ENCODE measurements around the gene DENND1B.

Gene DENND1B

DNA sequence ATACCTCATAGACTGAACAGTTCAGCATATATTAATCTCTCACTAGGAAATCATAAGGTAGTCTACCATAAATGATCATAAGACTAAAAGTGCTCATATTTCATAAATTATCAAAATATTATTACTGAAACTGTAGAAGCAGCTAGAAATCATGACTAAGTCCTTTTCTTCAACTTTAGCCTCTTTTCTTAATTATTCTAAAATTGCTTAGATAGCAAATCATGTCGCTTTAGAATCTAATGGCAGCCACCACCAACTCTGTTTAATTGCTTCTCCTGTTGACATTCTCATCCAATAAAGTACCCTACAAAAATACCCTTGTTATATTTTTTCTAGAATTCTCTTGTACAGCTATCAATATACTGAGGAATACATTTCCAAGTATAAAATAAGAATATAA is 102.9 kb downstream of the DENND1B start:
- DNase-seq (ENCODE audit: low spot score) (no peak), ATAC-seq (ENCODE audit: low read depth) (no peak)
- no peaks in the 10 kb centered on the region for H3K27me3 ChIP-seq (ENCODE audit: insufficient read depth, poor library complexity, severe bottlenecking)
- peaks cover 7% of the 10 kb centered on the region for H3K4me1 ChIP-seq (ENCODE audit: insufficient read depth, poor library complexity, severe bottlenecking)
- H3K27ac ChIP-seq (ENCODE audit: poor library complexity, severe bottlenecking): no peak overlapping the region
- no peaks in the 10 kb centered on the region for H3K9me3 ChIP-seq (ENCODE audit: severe bottlenecking)
- H3K4me3 ChIP-seq (ENCODE audit: severe bottlenecking): no peak overlapping the region
- TF ChIP-seq, protein P1, sequence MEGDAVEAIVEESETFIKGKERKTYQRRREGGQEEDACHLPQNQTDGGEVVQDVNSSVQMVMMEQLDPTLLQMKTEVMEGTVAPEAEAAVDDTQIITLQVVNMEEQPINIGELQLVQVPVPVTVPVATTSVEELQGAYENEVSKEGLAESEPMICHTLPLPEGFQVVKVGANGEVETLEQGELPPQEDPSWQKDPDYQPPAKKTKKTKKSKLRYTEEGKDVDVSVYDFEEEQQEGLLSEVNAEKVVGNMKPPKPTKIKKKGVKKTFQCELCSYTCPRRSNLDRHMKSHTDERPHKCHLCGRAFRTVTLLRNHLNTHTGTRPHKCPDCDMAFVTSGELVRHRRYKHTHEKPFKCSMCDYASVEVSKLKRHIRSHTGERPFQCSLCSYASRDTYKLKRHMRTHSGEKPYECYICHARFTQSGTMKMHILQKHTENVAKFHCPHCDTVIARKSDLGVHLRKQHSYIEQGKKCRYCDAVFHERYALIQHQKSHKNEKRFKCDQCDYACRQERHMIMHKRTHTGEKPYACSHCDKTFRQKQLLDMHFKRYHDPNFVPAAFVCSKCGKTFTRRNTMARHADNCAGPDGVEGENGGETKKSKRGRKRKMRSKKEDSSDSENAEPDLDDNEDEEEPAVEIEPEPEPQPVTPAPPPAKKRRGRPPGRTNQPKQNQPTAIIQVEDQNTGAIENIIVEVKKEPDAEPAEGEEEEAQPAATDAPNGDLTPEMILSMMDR (IDR thresholded peaks at IDR 0.05; ENCODE audit: poor library complexity, severe bottlenecking): no peak
- H3K36me3 ChIP-seq (ENCODE audit: low read depth): no peaks in the 10 kb centered on the region

DNA sequence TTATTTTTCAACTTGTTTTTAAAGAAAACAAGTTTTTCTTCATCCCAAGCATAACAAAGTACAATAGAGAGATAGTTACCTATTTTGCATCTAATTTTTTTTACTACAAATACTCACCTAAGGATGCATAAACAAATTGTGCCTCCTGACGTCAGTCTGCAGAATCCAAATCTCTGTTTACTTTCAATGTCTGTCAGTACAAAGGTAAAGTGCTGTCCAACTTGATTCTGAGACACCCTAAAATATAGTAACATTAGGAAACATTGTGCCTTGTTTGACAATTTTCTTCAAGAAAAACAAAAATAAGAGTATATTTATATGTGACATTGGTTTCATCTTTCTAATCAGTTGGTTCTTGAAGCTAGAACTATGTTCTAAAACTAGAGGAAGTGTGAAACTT is 103.4 kb downstream of the DENND1B start:
- Histone ChIP-seq H3K4me1 (ENCODE audit: insufficient read depth, poor library complexity, severe bottlenecking) (peaks cover 7% of the 10 kb centered on the region), H3K27ac (ENCODE audit: poor library complexity, severe bottlenecking) (no peak overlapping the region), H3K36me3 (ENCODE audit: low read depth) (no peaks in the 10 kb centered on the region), H3K27me3 (ENCODE audit: insufficient read depth, poor library complexity, severe bottlenecking) (no peaks in the 10 kb centered on the region), H3K4me3 (ENCODE audit: severe bottlenecking) (no peak overlapping the region), H3K9me3 (ENCODE audit: severe bottlenecking) (no peaks in the 10 kb centered on the region)
- TF ChIP-seq, protein P1 (IDR thresholded peaks at IDR 0.05; ENCODE audit: poor library complexity, severe bottlenecking): no peak
- no peak for DNase-seq (ENCODE audit: low spot score)
- ATAC-seq (ENCODE audit: low read depth): no peak

DNA sequence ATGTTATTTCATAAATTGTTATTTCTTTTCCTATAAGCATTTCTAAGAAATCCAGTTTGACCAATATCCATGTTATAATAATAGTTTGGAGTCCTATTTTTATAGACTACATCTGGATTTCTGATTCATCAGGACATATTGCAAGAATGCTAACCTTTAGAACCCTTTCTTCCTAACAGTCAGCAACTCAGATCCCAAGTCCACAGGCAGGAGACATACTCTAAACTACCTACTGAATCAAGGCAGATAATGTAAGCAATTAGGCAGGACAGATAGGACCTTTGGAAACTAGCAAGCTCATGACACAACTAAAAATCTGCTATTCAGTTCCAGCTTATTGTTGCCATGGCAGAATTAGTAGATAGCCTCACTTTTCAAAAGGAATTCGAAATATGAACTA is 104.1 kb downstream of the DENND1B start:
- H3K4me3 ChIP-seq (ENCODE audit: severe bottlenecking): no peak overlapping the region
- ATAC-seq (ENCODE audit: low read depth) (no peak), DNase-seq (ENCODE audit: low spot score) (no peak)
- no peaks in the 10 kb centered on the region for H3K27me3 ChIP-seq (ENCODE audit: insufficient read depth, poor library complexity, severe bottlenecking)
- H3K9me3 ChIP-seq (ENCODE audit: severe bottlenecking): no peaks in the 10 kb centered on the region
- H3K27ac ChIP-seq (ENCODE audit: poor library complexity, severe bottlenecking): no peak overlapping the region
- peaks cover 5% of the 10 kb centered on the region for H3K4me1 ChIP-seq (ENCODE audit: insufficient read depth, poor library complexity, severe bottlenecking)
- TF ChIP-seq, protein P1 (IDR thresholded peaks at IDR 0.05; ENCODE audit: poor library complexity, severe bottlenecking): no peak
- no peaks in the 10 kb centered on the region for H3K36me3 ChIP-seq (ENCODE audit: low read depth)

DNA sequence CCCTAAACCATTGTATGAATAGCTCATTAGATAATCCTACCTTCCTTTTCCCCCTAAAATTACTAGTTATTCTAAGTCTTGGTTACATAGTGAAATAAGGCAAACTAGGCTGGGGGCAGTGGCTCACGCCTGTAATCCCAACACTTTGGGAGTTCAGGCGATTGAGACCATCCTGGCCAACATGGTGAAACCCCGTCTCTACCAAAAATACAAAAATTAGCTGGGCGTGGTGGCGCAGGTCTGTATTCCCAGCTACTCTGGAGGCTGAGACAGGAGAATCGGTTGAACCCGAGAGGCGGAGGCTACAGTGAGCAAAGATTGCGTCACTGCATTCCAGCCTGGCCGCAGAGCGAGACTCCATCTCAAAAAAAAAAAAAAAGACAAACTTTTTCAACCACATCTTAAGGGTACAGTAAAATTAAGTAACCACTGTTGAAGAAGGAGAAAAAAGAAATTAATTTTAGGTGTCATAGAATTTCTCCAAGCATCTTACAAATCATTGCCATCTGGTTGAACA is 108.5 kb downstream of the DENND1B start:
- no peak overlapping the region for H3K27ac ChIP-seq (ENCODE audit: poor library complexity, severe bottlenecking)
- H3K4me1 ChIP-seq (ENCODE audit: insufficient read depth, poor library complexity, severe bottlenecking): no peaks in the 10 kb centered on the region
- no peaks in the 10 kb centered on the region for H3K27me3 ChIP-seq (ENCODE audit: insufficient read depth, poor library complexity, severe bottlenecking)
- H3K9me3 ChIP-seq (ENCODE audit: severe bottlenecking): no peaks in the 10 kb centered on the region
- TF ChIP-seq, protein P1 (IDR thresholded peaks at IDR 0.05; ENCODE audit: poor library complexity, severe bottlenecking): no peak
- ATAC-seq (ENCODE audit: low read depth) (no peak), DNase-seq (ENCODE audit: low spot score) (no peak)
- no peaks in the 10 kb centered on the region for H3K36me3 ChIP-seq (ENCODE audit: low read depth)
- H3K4me3 ChIP-seq (ENCODE audit: severe bottlenecking): no peak overlapping the region

DNA sequence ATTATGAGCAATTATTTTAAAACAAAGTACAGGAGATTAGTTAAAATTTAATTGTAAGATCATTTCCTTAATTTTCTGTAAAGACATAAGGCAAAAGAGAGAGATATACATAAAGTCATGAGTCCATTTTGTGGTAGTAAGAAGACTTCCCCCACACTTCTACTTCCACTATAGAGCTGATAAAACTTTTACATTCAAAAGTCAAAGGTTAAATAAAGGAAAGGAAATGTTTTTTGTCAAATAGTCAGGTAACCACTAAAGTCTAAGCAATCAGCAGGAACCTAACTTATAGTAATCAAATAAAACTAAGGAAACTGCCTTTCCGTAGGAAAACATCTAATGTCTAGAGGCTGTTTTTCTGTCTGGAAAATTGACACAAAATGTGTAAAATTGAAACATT is 110.9 kb downstream of the DENND1B start:
- TF ChIP-seq, protein P1 (IDR thresholded peaks at IDR 0.05; ENCODE audit: poor library complexity, severe bottlenecking): no peak
- Histone ChIP-seq H3K36me3 (ENCODE audit: low read depth) (no peaks in the 10 kb centered on the region), H3K27ac (ENCODE audit: poor library complexity, severe bottlenecking) (no peak overlapping the region), H3K4me3 (ENCODE audit: severe bottlenecking) (no peak overlapping the region), H3K9me3 (ENCODE audit: severe bottlenecking) (no peaks in the 10 kb centered on the region), H3K27me3 (ENCODE audit: insufficient read depth, poor library complexity, severe bottlenecking) (no peaks in the 10 kb centered on the region), H3K4me1 (ENCODE audit: insufficient read depth, poor library complexity, severe bottlenecking) (no peaks in the 10 kb centered on the region)
- ATAC-seq (ENCODE audit: low read depth): no peak
- DNase-seq (ENCODE audit: low spot score): no peak
